Colon (tissue), 2 donors: ENCODE results near the gene SLC24A3.

Experiments
- FAIRE-seq: peaks from 2 replicates; lab custom pipeline; 2012; peaks lifted over from hg19 to GRCh38; lab: Jason Lieb, UNC
- donor health status: control.
- donor health status: control.

The SLC24A3 gene

DNA sequence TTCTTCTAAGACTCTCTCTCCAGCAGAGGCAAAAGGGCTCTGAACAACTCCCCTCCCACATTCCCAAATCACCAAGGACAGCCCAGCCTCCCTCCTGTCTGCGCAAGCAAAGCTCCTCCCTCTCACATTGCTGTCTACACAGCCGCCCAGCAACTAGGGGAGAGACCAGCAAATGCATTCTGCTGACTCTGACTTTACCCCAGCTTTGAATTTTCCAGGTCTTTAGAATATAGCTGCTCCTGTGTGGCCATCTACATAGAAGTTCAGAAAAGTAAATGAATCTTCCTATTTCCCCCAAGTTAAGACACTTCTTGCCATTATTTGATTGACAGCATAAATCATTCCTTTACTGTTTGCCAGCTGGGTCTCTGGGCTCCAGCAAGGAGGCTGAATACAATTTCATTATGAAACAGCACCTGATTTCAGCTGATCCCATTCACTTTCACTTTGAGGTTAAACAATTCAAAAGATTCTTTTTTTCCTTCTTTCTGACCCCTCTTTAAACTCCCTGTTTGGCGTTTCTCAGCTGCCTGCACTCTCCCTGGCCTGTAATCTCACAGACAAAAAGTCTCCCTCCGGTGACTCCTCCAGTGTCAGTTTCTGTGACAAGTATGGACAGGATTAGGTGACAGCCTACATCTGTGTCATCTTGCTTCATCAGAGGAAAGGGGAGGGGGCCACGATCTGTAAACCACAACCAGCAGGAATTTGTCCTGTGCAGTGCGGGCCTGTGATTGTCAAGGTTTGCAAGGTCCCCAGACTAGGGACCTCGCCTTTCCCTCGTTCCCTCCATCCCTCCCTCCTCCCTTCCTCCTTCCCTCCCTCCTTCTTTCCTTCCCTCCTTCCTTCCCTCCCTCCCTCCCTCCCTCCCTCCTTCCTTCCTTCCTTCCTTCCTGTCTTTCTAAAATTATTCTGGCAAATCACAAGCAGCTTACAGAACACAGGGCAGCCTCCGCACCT lies 340.1 kb downstream of the SLC24A3 start:
- FAIRE-seq, result no peak

GRCh38 chr20:19554666-19555065 lies 342.2 kb downstream of the SLC24A3 start:
- FAIRE-seq, result no peak

- no peak for FAIRE-seq
These were observed 343.3 kb downstream of the SLC24A3 start for GRCh38 chr20:19555726-19556125.

DNA sequence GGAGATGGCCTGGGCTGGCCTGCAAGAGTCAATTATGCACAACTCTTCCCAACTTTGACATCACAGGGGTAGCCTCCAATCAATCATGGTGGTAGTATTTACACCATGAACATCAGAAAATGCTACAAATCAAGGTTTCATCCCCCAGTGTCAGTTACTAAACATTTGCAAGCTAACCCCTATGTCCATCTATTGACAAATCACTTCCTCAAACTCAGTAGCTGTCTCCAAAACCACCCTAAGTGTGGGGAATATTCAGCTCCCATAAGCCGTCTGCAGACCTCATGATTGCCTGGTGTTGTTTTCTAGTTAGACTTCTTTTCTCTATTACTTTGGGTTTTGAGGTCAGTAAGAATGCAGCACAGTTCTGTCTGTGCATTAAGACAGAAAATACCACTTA lies 344.8 kb downstream of the SLC24A3 start:
- FAIRE-seq, result no peak

GRCh38 chr20:19560881-19561480 lies 348.5 kb downstream of the SLC24A3 start:
- FAIRE-seq, result no peak

GRCh38 chr20:19562426-19562825 lies 350.0 kb downstream of the SLC24A3 start:
- no peak for FAIRE-seq

DNA sequence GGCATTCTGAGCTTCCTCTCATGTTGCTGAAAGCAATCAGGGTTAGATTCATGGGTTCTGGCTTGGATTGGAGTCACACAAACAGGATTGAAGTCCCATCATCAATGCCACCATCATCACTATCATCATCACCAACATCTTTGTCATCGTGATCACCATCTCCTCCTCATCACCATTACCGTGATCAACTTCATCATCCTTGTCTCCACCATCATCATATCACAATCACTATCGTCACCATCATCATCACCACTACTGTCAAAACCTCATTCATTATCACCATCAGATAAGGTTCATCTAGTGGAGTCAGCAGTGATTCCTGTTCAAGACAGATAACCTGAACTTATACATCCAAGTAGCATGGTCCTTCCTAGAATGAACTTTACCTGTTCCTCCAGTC lies 351.8 kb downstream of the SLC24A3 start:
- FAIRE-seq, result no peak

DNA sequence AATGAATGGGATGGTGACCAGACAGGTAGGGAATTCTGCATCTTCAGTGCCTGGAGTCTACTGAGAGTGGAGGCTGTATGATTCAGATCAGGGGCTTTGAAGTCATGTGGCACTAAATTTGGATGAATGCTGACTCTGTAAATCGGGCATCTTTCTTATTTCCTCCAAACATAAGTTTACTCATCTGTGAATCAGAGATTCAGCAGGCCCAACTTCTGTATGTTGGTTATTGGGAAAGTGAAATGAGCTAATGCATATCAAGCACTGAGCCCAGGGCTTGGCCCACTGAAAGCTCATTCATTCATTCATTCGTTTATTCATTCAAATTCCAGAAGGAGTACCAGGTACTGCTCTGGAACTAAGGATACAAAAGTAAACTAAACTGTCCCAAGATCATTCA lies 353.3 kb downstream of the SLC24A3 start:
- no peak for FAIRE-seq

DNA sequence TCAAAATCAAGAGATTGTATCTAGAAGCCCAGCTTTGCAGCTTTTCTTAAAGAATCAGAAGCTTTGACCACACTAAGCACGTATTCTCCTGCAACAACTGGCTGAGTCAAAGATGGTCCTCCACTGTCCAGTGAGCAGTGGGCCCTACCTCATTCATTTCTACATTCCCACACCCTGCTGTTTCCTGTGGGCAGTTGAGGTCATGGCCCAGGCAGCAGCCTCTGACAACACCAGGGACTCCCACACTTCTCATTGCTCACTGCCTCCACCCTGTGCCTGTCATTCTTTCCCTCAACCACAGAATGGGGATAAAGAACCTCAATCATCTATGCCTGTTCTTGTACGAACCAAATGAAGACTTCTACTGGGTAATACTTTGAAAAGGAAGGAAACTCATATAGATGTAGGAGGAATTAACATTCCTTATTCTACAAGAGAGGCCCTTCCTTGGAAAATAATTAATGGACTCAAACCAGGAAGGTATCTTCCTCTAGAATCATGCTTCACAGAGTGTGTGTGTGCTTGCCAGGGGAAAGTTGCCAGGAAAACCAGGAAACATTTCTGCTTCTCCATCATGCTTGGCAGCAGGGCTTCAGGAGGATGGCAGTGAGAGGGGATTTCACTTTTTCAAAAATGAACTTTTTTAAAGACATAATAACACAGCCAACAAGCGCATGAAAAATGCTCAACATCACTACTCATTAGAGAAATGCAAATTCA lies 353.9 kb downstream of the SLC24A3 start:
- FAIRE-seq, result no peak

GRCh38 chr20:19568128-19568527 lies 355.7 kb downstream of the SLC24A3 start:
- FAIRE-seq, result no peak

GRCh38 chr20:19571996-19572395 lies 359.6 kb downstream of the SLC24A3 start:
- no peak for FAIRE-seq

DNA sequence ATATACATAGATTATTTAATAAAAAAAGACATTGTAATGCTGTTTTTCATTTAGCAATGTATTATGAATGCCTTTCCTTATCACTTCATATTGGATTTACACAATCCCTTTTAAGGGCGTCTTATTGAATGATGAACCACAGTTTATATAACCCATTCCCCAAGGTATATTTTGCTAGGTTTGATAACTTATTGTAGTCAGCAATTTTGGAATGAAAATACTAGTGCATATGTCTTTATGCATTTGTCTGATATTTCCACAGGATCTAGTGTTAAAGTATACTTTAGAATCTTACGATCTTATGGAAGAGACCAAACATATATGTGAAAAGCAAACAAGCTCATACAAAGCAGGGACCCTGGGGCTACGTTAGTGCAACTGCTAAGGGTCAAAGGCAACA lies 365.2 kb downstream of the SLC24A3 start:
- no peak for FAIRE-seq

GRCh38 chr20:19582782-19583181 lies 370.3 kb downstream of the SLC24A3 start:
- no peak for FAIRE-seq

- no peak for FAIRE-seq
These were observed 371.2 kb downstream of the SLC24A3 start for GRCh38 chr20:19583532-19584175.

- no peak for FAIRE-seq
These were observed 375.8 kb downstream of the SLC24A3 start for GRCh38 chr20:19588241-19588640.

DNA sequence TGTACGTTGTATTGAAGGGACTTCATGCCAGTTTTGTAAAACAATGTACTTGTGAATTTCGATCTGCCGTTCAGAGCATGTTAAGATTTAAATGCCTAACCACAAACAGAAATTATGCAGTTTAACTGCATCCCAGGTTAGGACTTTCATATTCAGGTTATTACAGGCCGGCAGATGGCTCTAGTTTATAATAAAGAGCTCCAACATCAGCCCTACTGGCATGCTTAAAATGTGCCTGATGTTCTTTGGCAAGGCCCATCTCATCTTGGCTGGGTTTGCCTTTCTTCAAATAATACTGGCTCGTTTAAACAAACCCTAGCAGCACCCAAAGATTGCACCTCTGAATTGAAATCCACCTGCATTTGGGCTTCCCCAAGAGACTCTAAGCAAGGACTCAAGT lies 376.3 kb downstream of the SLC24A3 start:
- no peak for FAIRE-seq

DNA sequence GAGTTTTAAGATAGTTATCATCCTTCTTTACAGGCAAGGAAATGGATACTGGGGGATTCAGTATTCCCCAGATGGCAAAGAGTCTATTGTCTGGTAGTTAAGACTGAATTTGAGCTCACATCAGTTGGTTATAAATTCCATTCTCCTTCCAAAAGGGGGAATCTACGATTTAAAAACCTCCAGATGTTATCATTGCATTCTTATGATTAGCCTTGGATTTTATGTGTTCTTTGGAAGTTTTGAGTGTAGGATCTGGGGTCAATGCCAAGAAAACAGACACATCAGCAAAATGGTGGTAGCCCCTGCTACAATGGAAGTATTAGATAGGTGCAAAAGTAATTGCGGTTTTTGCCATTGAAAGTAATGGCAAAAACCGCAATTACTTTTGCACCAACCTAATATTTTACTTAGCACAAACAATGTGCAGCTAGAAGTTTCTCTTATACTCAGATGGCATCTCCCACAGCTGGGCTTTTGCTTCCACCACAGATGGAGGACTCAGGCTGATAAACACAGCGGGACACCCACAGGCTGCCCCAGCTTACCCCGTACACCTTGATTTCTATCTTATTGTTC lies 377.4 kb downstream of the SLC24A3 start:
- no peak for FAIRE-seq

DNA sequence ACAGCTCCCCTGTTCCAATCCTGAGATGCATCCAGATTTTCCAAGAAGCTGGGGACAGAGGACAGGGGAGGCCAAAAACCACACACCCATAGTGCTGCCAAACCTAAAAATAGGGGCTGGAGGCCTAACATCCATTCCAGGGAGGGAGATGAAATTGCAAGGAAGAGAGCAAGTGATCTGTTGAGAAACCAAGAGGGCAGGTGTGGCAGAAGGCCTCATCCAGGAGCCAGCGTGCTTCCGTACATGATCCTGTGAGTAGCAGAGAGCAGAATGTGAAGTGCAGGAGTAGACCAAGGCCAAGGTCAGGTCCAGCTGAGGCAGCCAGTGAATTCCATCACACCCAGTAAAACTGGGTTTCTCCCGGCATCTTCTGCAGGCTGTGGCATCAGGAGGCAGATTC lies 377.9 kb downstream of the SLC24A3 start:
- no peak for FAIRE-seq

DNA sequence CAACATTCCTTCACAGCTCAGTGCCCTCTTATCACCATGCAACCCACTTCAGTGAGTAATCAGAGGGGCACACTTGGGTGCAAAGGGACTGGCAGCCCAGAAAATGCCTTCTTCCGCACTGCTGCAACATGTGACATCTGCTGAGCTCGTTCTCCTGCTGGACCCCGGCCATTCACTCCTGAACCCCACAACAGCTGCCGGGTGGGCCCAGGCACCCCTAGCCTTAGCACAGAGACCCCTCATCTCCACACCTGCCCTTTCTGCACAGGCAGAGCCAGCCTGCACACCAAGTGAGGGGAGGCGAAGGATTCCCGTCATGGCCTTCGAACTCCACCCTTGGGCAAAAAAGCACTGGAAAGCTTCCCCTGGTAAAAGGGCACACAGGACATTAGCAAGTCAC lies 381.3 kb downstream of the SLC24A3 start:
- no peak for FAIRE-seq

GRCh38 chr20:19594896-19595295 lies 382.5 kb downstream of the SLC24A3 start:
- FAIRE-seq, result no peak

GRCh38 chr20:19598117-19598850 lies 385.8 kb downstream of the SLC24A3 start:
- no peak for FAIRE-seq
